ENCODE results near the gene PTBP1. TPM values are rescaled to one million over a fixed set of nuclear protein-coding genes. Genes with fewer than 3 reads are reported as not detected.
A peak's percentile ranks its signal among the peaks of the same experiment; 100 is the strongest.

Gene PTBP1
- total and polyA plus RNA-seq, 2 experiments from 2014 or later: 539 to 632 TPM

DNA sequence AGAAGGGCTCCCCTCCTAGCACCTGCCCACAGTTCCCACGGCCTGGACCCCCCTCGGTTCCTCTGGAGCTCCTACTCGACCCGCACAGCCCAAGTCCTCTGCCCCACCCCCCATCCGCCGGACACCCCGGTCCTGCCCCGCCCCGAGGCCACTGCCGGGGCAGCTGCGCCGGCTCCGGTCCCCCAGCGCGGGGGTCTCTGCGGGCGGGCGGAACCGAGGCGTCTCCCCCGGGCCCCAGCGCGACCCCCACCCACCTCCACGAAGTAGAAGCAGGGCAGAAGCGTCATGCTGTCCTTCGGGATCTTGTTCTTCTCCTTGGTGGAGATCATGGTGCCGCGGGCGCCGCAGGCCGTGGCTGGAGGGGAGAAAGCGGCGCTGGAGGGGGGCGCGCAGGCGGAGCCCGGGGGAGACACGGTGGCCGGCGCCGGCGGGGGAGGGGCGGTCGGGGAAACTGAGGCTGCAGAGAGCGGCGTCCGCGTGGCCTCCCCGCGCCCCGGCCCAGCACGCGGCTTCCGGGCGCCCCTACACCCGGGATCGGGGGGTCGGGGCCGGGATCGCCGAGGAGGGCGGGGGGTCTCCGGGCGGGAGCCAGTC, 24.1 kb downstream of the PTBP1 start:
- TF ChIP-seq EZH2phosphoT487 (IDR thresholded peaks at IDR 0.05; ENCODE audit: unreplicated experiment): no peak
- peak; percentile 27 for TF ChIP-seq POLR2AphosphoS5 (IDR thresholded peaks at IDR 0.05; ENCODE audit: low read depth)
- H3K27ac ChIP-seq (ENCODE audit: low read depth): no peak overlapping the region
- H3K36me3 ChIP-seq (ENCODE audit: insufficient read depth): no peaks in the 10 kb centered on the region
- no peak overlapping the region for H2AFZ ChIP-seq
- H3K9me2 ChIP-seq (ENCODE audit: insufficient read depth): 0 out of 2 replicates have a peak, but pooled peaks cover 3% of the 10 kb centered on the region
- H4K20me1 ChIP-seq (replicated peaks; ENCODE audit: insufficient read depth): peaks cover 4% of the 10 kb centered on the region
- no peaks in the 10 kb centered on the region; the same call in 1 of the 2 replicates for H3K27me3 ChIP-seq (ENCODE audit: insufficient read depth)
- Mint-ChIP-seq H3K4me1 (peaks cover 6% of the 10 kb centered on the region; the same call in 2 of the 3 replicates), H3K4me3 (peak overlapping the region; percentile 70; the same call in 2 of the 3 replicates), H3K36me3 (ENCODE audit: low read depth) (peaks cover 10% of the 10 kb centered on the region), H3K27ac (no peak overlapping the region), H3K27me3 (ENCODE audit: insufficient read depth, low read depth, poor library complexity) (peaks cover 9% of the 10 kb centered on the region), H3K9me3 (no peaks in the 10 kb centered on the region)
- peak overlapping the region; percentile 84 for H3K4me3 ChIP-seq
- H3K79me2 ChIP-seq (replicated peaks; ENCODE audit: insufficient read depth): peaks cover 23% of the 10 kb centered on the region
- H3K4me2 ChIP-seq: peak overlapping the region; percentile 81
- no peaks in the 10 kb centered on the region for H3F3A ChIP-seq (replicated peaks; ENCODE audit: low read depth)
- H3K4me1 ChIP-seq (ENCODE audit: insufficient read depth): peaks cover 9% of the 10 kb centered on the region; the same call in 1 of the 2 replicates
- DNase-seq (ENCODE audit: low spot score) (peak; percentile 67), ATAC-seq (peak; percentile 37)

DNA sequence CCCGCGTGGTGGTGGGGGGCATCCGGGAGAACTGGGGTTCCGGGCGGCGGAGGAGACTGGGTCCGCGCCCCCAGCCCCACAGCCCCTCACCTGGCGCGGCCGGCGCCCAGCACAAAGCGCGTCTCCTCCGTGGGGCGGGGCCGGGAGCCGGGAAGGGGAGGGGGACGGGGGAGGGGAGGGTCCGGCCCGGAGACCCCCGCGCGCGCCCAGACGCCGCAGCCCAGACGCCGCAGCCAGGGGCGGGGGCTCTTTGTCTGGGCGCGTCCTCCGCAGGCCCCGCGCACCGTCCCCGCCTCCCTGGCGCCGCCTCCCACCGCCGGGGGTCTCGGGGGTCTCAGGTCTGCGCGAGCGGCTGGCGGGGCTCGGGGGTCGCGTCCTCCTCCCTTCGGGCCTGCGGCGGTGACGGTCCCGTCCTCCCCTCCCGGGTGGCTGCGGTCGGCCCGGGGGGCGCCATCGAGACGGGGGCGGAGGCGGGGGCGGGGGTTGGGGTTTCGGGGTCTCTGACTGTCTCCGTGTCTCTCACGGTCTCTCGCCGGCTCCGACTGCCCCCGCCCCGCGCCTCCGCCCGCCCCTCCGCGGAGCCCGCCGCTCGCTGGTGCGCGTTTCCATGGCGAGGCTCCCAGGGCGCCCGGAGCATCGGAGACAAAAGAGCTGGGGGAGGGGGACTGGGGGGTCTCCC, 24.7 kb downstream of the PTBP1 start, which contains the start of gene PLPPR3:
PLPPR3 (minus strand) TSS at position 131 of the 679 bp plus-strand sequence. CDS start 396 bp downstream, outside the sequence.
- Histone ChIP-seq H3K36me3 (ENCODE audit: insufficient read depth) (no peaks in the 10 kb centered on the region), H3K27me3 (ENCODE audit: insufficient read depth) (no peaks in the 10 kb centered on the region; the same call in 1 of the 2 replicates), H3K4me1 (ENCODE audit: insufficient read depth) (peaks cover 9% of the 10 kb centered on the region; the same call in 1 of the 2 replicates), H3K4me2 (peak within 1 kb of the TSS; percentile 81), H2AFZ (no peak within 1 kb of the TSS), H3K4me3 (peak within 1 kb of the TSS; percentile 84), H3K27ac (ENCODE audit: low read depth) (no peak within 1 kb of the TSS), H4K20me1 (replicated peaks; ENCODE audit: insufficient read depth) (peaks cover 4% of the 10 kb centered on the region), H3F3A (replicated peaks; ENCODE audit: low read depth) (no peaks in the 10 kb centered on the region), H3K79me2 (replicated peaks; ENCODE audit: insufficient read depth) (peaks cover 22% of the 10 kb centered on the region), H3K9me2 (ENCODE audit: insufficient read depth) (no peaks in the 10 kb centered on the region)
- DNase-seq (ENCODE audit: low spot score): peak; percentile 77
- Mint-ChIP-seq H3K4me3 (peak within 1 kb of the TSS; percentile 70), H3K27me3 (ENCODE audit: insufficient read depth, low read depth, poor library complexity) (peaks cover 7% of the 10 kb centered on the region), H3K36me3 (ENCODE audit: low read depth) (peaks cover 3% of the 10 kb centered on the region; the same call in 2 of the 3 replicates), H3K4me1 (peaks cover 6% of the 10 kb centered on the region; the same call in 2 of the 3 replicates), H3K27ac (no peak within 1 kb of the TSS), H3K9me3 (no peaks in the 10 kb centered on the region)
- ATAC-seq: peak; percentile 79
- TF ChIP-seq CREB1 (CRISPR knock-in tag; IDR thresholded peaks at IDR 0.05; ENCODE audit: low read depth) (no peak), ZNF331 (CRISPR knock-in tag; IDR thresholded peaks at IDR 0.05; ENCODE audit: low read depth) (no peak), POLR2AphosphoS5 (IDR thresholded peaks at IDR 0.05; ENCODE audit: low read depth) (no peak)
- TF ChIP-seq, protein P1, sequence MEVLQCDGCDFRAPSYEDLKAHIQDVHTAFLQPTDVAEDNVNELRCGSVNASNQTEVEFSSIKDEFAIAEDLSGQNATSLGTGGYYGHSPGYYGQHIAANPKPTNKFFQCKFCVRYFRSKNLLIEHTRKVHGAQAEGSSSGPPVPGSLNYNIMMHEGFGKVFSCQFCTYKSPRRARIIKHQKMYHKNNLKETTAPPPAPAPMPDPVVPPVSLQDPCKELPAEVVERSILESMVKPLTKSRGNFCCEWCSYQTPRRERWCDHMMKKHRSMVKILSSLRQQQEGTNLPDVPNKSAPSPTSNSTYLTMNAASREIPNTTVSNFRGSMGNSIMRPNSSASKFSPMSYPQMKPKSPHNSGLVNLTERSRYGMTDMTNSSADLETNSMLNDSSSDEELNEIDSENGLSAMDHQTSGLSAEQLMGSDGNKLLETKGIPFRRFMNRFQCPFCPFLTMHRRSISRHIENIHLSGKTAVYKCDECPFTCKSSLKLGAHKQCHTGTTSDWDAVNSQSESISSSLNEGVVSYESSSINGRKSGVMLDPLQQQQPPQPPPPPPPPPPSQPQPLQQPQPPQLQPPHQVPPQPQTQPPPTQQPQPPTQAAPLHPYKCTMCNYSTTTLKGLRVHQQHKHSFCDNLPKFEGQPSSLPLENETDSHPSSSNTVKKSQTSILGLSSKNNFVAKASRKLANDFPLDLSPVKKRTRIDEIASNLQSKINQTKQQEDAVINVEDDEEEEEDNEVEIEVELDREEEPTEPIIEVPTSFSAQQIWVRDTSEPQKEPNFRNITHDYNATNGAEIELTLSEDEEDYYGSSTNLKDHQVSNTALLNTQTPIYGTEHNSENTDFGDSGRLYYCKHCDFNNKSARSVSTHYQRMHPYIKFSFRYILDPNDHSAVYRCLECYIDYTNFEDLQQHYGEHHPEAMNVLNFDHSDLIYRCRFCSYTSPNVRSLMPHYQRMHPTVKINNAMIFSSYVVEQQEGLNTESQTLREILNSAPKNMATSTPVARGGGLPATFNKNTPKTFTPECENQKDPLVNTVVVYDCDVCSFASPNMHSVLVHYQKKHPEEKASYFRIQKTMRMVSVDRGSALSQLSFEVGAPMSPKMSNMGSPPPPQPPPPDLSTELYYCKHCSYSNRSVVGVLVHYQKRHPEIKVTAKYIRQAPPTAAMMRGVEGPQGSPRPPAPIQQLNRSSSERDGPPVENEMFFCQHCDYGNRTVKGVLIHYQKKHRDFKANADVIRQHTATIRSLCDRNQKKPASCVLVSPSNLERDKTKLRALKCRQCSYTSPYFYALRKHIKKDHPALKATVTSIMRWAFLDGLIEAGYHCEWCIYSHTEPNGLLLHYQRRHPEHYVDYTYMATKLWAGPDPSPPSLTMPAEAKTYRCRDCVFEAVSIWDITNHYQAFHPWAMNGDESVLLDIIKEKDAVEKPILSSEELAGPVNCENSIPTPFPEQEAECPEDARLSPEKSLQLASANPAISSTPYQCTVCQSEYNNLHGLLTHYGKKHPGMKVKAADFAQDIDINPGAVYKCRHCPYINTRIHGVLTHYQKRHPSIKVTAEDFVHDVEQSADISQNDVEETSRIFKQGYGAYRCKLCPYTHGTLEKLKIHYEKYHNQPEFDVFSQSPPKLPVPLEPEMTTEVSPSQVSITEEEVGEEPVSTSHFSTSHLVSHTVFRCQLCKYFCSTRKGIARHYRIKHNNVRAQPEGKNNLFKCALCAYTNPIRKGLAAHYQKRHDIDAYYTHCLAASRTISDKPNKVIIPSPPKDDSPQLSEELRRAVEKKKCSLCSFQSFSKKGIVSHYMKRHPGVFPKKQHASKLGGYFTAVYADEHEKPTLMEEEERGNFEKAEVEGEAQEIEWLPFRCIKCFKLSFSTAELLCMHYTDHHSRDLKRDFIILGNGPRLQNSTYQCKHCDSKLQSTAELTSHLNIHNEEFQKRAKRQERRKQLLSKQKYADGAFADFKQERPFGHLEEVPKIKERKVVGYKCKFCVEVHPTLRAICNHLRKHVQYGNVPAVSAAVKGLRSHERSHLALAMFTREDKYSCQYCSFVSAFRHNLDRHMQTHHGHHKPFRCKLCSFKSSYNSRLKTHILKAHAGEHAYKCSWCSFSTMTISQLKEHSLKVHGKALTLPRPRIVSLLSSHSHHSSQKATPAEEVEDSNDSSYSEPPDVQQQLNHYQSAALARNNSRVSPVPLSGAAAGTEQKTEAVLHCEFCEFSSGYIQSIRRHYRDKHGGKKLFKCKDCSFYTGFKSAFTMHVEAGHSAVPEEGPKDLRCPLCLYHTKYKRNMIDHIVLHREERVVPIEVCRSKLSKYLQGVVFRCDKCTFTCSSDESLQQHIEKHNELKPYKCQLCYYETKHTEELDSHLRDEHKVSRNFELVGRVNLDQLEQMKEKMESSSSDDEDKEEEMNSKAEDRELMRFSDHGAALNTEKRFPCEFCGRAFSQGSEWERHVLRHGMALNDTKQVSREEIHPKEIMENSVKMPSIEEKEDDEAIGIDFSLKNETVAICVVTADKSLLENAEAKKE (CRISPR knock-in tag; IDR thresholded peaks at IDR 0.05): no peak
